ENCODE data around the gene IFRD1.
"Not testable (repeated sequence)": the region's sequence is repeated elsewhere in the genome, so short reads cannot be mapped to it uniquely, and the experiment has no call there.

The IFRD1 gene

GRCh38 chr7:112437072-112437471, 13.2 kb upstream of the IFRD1 start:
- in situ Hi-C loops (cut with MboI; ENCODE audit: low sequenced_read_pairs), result no loop called here

DNA sequence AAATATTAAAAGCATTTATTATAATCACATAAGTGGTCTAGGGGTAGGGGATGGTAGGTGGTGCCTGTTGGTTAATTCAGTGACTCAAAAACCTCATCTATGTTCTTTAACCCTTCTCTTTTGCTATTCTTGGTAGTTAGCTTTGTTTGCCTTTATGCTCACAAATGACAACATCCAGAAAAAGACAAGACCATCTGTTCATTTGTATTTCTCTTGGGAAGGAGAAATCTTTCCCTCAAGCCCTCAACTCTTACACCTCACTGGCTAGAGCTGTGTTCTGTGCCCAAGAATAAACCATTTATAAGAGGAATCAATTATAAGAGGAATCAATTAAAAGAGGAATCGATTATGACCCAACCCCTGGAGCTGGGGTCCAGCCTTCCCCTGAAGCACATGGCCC, 10.8 kb upstream of the IFRD1 start:
- in situ Hi-C loops (cut with MboI; ENCODE audit: low sequenced_read_pairs), result no loop called here

DNA sequence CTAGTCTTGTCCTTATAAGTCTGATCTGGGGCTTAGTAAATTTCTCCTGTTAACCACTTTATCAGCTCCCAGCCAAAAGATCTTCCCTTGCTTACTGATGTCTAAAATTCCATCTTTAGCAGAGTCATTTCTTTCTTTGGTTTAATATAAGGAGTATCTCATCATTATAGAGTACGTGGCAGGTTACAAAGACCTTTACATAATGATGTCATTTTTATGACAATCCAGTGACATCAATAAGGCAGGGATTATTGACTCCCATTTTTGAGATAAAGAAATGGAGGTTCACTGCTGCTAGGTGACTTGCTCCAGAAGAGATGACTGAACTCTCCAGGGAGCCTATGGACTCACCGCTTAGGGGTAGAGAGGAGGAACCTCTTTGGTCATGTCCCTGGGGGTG, 8.1 kb upstream of the IFRD1 start:
- in situ Hi-C loops (cut with MboI; ENCODE audit: low sequenced_read_pairs), result no loop called here

DNA sequence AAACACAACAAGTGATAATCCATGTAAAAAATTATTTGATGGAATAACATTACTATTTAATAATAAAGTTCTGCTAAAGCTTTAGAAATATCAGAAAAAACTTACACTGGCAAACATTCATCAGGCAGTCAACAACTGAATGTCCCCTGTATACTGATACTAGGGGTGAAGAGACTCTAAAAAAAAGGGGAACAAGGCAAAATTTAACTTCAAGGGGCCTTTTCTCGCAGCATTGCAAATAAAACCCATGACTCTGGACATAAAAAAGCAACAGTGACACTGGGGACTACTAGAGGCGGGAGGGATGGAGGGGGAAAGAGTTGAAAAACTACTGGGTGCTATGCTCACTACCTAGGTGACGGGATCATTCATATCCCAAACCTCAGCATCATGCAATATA, 5.8 kb upstream of the IFRD1 start:
- in situ Hi-C loops (cut with MboI; ENCODE audit: low sequenced_read_pairs), result no loop called here

GRCh38 chr7:112446431-112446830, 3.8 kb upstream of the IFRD1 start:
- in situ Hi-C loops (cut with MboI; ENCODE audit: low sequenced_read_pairs), result no loop called here

- in situ Hi-C loops (cut with MboI; ENCODE audit: low sequenced_read_pairs), result no loop called here
These were observed 2.9 kb upstream of the IFRD1 start for GRCh38 chr7:112447406-112447805.

DNA sequence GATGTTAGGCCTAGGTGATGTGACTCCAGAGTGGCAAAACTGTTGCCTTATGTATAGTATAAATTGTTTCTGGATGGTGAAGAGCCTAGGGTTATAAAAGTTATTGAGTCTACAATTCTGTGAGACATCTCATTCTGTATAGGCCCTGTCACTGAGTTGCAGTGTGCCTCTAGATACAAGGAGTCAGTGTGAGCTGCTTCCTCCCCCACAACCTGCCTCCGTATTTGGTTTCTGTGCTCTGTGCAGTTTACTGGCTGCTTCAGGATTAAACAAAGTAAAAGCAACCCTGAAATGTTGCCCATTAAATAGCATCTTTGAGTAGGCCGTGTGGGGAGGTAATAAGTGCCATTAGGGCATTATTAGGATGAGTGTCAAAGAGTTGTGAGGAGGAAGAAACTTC, 1.9 kb upstream of the IFRD1 start:
- in situ Hi-C loops (cut with MboI; ENCODE audit: low sequenced_read_pairs), result no loop called here

DNA sequence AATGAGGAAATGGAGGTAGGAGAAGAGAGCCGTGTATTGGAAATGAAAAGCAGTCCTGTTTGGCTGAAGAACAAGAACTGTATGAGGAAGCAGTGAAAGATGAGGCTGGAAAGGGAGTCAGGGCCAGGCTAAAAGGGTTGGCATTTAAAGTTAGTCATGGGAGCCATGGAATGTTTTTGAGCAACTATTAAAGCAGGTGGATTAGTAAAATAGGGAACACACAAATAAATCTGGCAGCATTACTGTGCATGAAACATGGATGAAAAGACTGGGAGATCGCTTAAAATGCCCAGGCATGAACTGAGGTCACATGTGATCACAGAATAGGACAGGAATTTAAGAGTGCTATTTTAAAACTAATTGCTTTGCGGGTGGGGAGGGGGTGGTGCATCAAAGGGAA, 1.4 kb upstream of the IFRD1 start:
- in situ Hi-C loops (cut with MboI; ENCODE audit: low sequenced_read_pairs), result no loop called here

DNA sequence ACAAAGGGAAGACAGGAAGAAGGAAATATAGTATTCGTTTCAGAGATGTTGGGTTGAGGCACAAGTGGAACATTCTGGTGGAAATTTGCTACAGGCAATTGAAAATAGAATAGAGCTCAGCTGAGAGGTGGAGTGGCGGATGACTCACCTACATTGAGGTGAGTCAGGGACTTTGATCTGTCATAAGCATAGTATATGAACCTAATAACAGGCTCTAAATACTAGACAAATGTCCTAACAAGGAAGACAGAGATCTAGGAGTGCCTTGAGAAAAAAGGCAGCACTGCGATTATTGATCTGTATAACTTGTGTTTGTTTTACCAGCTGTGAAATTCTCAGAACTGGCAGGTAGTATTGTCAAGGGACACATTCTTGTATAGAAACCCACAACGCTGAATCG, 907 bp upstream of the IFRD1 start:
- in situ Hi-C loops (cut with MboI; ENCODE audit: low sequenced_read_pairs), result no loop called here

DNA sequence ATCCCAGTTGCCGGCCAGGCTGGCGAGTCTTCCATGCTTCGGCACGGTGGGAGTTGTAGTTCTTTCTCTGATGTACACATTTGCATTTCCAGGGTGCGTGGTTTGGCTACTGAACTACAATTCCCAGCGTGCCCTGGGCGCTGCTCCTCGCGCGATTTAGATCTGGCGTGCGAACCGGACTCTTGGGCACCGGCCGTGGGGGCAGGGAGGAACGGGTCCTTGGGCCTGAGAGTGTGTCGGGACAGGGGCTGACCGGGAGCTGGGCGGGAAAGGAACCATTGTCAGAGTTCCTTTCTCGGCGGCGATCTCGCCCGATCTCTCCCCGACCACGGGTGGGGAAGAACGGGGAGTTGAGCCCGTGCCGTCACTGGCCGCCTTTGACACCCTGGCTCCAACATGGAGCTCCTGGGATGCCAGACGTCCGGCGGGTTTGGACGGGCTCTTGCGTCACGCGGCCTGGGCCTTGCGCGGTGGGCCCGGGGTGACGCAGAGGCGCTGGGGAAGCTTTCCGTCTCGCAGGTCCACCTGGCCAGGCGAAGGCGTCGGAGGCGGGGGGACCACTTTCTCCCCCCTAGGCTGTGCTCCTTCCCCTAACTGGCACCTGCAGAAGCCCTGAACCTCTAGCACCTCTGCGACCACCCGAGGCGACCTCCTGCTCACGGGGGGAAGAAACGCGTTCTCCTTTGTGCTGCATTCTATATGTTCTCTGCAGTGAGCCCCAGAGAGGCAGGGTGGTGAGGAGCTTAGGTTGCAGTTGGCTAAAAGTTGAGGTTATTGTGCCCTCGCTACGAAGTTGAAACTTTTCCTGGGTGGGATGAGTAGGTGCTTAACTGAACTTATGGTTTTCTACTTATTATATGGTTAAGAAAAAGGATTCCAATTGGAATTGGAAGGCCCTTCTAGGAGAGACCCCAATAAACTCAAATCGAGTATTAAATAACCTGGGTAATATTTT, 824 bp downstream of the IFRD1 start:
- in situ Hi-C loops (cut with MboI; ENCODE audit: low sequenced_read_pairs), result no loop called here

GRCh38 chr7:112452102-112452888, 2.0 kb downstream of the IFRD1 start:
- in situ Hi-C loops (cut with MboI; ENCODE audit: low sequenced_read_pairs), result no loop called here

DNA sequence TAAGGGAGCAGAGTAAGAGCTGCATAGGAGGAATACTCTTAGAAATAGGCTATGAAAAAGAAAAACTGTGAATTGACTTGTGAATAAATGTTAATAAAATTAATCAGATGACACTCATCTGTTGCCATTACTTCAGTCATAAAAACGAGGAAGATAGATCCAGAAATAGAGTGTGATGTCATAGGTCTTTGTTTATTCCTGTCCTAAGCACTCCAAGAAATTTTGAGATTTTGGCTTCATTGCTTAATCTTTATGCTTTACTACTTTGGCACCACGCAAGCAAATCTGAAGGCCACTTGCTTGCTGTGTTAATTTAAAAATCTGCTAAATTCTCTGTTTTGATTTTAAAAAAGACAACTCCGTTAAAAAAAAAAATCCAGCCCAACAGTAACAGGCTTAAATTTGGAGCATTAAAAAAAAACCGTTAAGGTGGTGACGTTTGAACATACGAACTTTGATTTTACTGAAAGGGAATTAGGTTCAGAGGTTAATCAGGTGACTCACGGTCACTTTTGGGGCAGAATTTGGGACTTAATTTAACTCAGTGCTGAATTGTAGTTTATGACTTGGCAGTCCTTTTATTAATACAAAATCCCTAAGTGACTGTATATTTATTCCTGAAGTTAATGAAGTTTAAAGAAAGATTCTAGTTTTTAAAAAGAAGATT, 3.4 kb downstream of the IFRD1 start:
- in situ Hi-C loops (cut with MboI; ENCODE audit: low sequenced_read_pairs), result no loop called here

DNA sequence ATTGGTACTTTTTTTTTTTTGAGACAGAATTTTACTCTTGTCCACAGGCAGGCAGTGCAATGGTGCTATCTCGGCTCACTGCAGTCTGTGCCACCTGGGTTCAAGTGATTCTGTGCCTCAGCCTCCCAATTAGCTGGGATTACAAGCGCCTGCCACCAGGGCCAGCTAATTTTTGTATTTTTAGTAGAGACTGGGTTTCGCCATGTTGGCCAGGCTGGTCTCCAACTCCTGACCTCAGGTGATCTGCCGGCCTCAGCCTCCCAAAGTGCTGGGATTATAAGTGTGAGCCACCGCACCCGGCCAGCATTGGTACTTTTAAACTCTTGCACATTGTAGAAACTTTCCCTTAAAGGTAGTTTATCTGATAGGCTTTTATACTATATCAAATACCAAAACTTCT, 3.9 kb downstream of the IFRD1 start:
- in situ Hi-C loops (cut with MboI; ENCODE audit: low sequenced_read_pairs), result not testable (repeated sequence)

GRCh38 chr7:112459645-112460044, 9.4 kb downstream of the IFRD1 start:
- in situ Hi-C loops (cut with MboI; ENCODE audit: low sequenced_read_pairs), result no loop called here

DNA sequence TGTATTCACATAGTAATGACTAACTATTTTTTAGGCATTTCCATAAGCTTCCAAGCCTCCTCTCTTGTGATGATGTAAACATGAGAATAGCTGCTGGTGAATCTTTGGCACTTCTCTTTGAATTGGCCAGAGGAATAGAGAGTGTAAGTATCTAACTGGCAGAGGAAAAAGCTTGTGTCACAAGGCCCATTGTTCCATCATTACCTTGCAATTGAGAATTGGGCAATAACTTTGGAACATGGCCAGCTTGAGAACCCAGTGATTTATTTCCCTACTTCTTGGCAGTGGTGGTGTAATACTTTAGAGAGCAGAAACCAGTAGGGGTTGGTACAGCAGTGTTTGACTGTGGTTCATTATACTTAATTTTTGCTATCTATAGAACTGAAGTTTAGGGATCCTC, 12.0 kb downstream of the IFRD1 start:
- in situ Hi-C loops (cut with MboI; ENCODE audit: low sequenced_read_pairs), result no loop called here

DNA sequence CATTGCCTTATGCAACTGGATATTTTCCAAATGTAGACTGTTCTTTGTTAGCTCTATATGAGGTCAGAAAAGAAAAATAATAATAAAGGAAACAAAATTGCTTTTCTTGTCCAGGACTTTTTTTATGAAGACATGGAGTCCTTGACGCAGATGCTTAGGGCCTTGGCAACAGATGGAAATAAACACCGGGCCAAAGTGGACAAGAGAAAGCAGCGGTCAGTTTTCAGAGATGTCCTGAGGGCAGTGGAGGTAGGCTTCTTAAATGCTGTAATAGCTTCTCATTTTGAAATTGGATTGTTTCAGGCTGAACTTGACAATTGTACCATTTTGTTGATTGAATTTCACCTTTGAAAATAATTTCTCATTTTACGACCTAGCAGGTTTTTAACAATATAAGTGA, 17.6 kb downstream of the IFRD1 start:
- in situ Hi-C loops (cut with MboI; ENCODE audit: low sequenced_read_pairs), result no loop called here

- in situ Hi-C loops (cut with MboI; ENCODE audit: low sequenced_read_pairs), result no loop called here
These were observed 19.9 kb downstream of the IFRD1 start for GRCh38 chr7:112470194-112470593.

- in situ Hi-C loops (cut with MboI; ENCODE audit: low sequenced_read_pairs), result no loop called here
These were observed 26.3 kb downstream of the IFRD1 start for GRCh38 chr7:112476390-112477052.

DNA sequence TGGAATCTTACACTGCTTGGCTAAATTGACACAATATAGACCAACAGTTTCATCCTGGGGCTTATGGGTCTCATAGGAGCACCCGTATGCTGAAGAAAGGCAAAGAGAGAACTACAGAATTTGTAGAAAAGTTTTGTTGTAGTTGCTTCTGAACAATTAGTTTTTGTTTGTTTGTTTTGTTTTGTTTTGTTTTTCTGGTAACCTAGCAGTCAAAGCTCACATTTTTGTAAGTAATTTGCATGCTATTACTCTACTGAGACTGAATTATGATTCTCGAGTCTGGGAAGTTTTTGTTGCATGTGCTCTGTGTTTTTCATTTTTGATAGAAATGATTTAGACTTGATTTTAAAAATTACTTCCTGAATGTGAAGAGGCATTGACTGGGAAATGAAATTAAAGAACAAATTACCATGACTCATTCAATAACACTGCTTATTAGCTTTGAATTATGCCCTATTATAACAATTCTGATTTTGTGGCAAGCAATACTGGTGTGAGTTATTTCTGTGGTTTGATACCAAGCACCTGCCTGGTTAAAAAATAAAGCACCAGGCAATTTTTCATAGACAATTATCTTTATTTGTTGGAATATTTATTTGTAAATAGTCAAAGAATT, 31.0 kb downstream of the IFRD1 start:
- in situ Hi-C loops (cut with MboI; ENCODE audit: low sequenced_read_pairs), result no loop called here

DNA sequence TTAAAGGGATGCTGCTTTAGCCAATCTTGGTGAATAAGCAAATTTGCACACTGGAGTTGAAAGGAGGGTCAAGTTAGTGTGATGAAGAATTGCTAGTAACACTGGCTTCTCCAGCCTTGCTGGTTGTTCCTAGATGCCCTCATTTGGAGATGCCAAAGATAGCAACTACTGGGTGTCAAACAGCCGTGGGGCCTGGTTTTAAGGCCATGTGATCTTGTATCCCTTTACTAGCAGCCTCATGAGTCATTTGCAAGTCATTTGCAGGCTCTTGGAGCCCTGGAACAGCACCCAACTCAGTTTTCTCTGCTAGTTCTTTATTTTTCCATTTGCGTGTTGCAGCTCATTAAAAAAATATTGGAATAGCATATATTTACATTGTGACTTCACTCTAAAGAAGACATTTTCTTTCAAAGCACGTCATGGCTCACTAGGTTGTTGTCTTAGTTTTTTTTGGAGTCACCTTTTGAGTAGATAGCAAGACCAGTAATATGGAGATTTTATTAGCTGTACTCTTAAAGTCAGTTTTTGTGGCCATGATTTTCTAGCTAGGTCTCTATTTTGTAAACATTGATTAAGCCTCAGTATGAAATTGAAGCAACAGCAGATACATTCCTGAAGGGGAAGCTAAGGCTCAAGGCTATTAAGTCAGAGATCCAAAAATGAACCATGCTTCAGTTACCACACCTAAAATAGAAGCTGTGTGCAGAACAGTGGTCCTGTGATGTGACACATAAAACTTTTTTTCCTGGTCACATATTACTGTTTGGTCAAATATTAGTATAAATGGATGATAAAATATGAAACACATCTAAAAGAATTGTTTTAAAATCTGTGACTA, 31.8 kb downstream of the IFRD1 start:
- in situ Hi-C loops (cut with MboI; ENCODE audit: low sequenced_read_pairs), result no loop called here

All from HL-60/S4 (cell line).